Measurements from ENCODE around the gene CELF5. TPM values are rescaled to one million over a fixed set of nuclear protein-coding genes. Genes with fewer than 3 reads are reported as not detected.

The CELF5 gene
- total and polyA plus RNA-seq, 2 donors (not counting 1 experiment from before 2014, with no cell fraction given) = 0.15 TPM; not detected in 1

DNA sequence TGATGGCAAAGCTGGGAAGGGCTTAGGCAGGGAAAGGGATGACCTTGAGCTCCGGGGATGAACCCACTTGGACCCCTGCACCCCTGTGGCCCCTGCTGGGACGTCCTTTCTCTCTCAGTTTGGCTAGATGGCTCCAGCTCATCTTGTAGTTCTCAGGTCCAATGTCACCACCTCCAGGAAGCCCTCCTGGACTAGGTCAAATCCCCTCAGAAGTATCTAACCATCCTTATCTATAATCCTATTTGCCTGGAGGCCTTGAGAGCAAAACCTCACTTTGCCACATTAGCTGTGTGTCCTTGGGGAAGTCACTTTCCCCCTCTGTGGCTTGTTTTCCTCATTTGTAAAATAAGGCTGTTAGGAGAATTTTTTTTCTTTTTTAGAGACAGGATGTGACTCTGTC, 99.2 kb downstream of the CELF5 start:
- Histone ChIP-seq H3K27ac (ENCODE audit: low read length in 2 of 2) (no peak overlapping the region), H3K9me3 (ENCODE audit: control extremely low read depth in 1 of 3, control insufficient read depth in 2 of 3, insufficient read depth in 1 of 3, low read length in 2 of 3) (peaks cover 0 to 6% (median 0%) of the 10 kb centered on the region in 3 donors), H2AFZ (ENCODE audit: insufficient read depth, low read depth, low read length, poor library complexity, severe bottlenecking) (no peak overlapping the region), H3K27me3 (replicated peaks in 1 of 4; ENCODE audit: control extremely low read depth in 1 of 4, control insufficient read depth in 3 of 4, insufficient read depth in 4 of 4, low read length in 3 of 4) (peaks cover 0 to 14% (median 0%) of the 10 kb centered on the region in 4 experiments), H3K4me1 (ENCODE audit: control insufficient read depth in 2 of 2, insufficient read depth in 2 of 2, low read length in 2 of 2) (no peaks in the 10 kb centered on the region), H3K36me3 (replicated peaks in 1 of 2; ENCODE audit: control extremely low read depth in 1 of 2, control insufficient read depth in 1 of 2, extremely low read depth in 1 of 2, insufficient read depth in 2 of 2, low read length in 1 of 2) (no peaks in the 10 kb centered on the region), H3K4me3 (ENCODE audit: control extremely low read depth in 1 of 5, extremely low read depth in 1 of 5, insufficient read depth in 1 of 5, low read depth in 2 of 5, low read length in 4 of 5) (no peak overlapping the region), H3K9ac (ENCODE audit: low read length) (no peak overlapping the region), H3K79me2 (ENCODE audit: control insufficient read depth, insufficient read depth, low read length) (no peaks in the 10 kb centered on the region), H4K20me1 (ENCODE audit: control insufficient read depth, insufficient read depth, low read length, poor library complexity, severe bottlenecking) (no peaks in the 10 kb centered on the region), H3K4me2 (replicated peaks; ENCODE audit: low read depth, low read length, poor library complexity, severe bottlenecking) (no peak overlapping the region)
- intact Hi-C loops (cut with micrococcal nuclease) = no loop called here
- TF ChIP-seq EZH2 (IDR thresholded peaks at IDR 0.05; ENCODE audit: borderline replicate concordance, insufficient read depth, low read depth, low read length, poor library complexity, severe bottlenecking) (no peak), CTCF (IDR thresholded peaks at IDR 0.05) (no peak)
- Mint-ChIP-seq H3K9me3 (ENCODE audit: insufficient read depth) (no peaks in the 10 kb centered on the region), H3K27ac (no peak overlapping the region), H3K4me3 (no peak overlapping the region), H3K27me3 (peaks cover 36% of the 10 kb centered on the region), H3K4me1 (no peaks in the 10 kb centered on the region)
- no peak for ATAC-seq (ENCODE audit: low read depth)
- 66% methylated on average over 2 of the region's 2 CpGs for WGBS (ENCODE audit: insufficient coverage)
- DNase-seq = no peak
- CTCF ChIA-PET = interaction anchor here (1.4 kb wide), 2 partner anchors 106 to 162 kb away, joined by 4 to 7 read pairs; no protein-coding TSS in a partner anchor
- POLR2A ChIA-PET = interaction anchor here (0.6 kb wide), 1 partner anchor 105 kb away, joined by 3 read pairs; no protein-coding TSS in a partner anchor

DNA sequence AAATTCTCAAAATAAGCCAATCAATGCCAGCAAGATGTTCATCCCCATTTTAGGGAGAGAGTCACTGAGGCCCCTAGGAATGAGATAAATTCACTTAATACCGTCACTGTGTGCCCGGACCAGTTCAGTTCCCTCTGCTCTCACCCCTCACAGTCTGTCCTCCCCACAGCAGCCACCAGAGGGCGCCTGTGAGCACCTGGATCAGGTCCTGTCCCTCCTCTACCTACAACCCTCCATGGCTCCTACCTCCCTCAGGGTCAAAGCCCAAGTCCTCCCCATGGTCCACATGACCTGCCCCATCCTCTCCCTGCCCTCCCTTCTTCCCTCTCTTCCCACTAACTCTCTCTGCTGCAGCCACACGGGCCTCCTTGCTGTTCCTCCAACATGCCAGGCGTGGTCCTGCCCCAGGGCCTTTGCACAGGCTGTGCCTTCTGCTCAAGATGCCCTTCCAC, 100.0 kb downstream of the CELF5 start:
- no peak overlapping the region for H3K27ac ChIP-seq (ENCODE audit: low read length in 2 of 2)
- no peaks in the 10 kb centered on the region for H4K20me1 ChIP-seq (ENCODE audit: control insufficient read depth, insufficient read depth, low read length, poor library complexity, severe bottlenecking)
- no peak overlapping the region for H2AFZ ChIP-seq (ENCODE audit: insufficient read depth, low read depth, low read length, poor library complexity, severe bottlenecking)
- peaks cover 35% of the 10 kb centered on the region for H3K27me3 Mint-ChIP-seq
- ChIA-PET POLR2A (no interaction called here), CTCF (interaction anchor here (1.4 to 6.4 kb wide), 4 partner anchors 105 to 161 kb away, joined by 4 to 119 read pairs (median 13); partner anchors contain the start of gene SMIM44)
- WGBS (ENCODE audit: insufficient coverage) = 47% methylated on average over 5 of the region's 5 CpGs
- no peaks in the 10 kb centered on the region for H3K4me1 Mint-ChIP-seq
- ATAC-seq (ENCODE audit: low read depth) = peak; percentile 64
- peak; percentile 62 for DNase-seq
- H3K4me3 Mint-ChIP-seq = no peak overlapping the region
- no peaks in the 10 kb centered on the region for H3K79me2 ChIP-seq (ENCODE audit: control insufficient read depth, insufficient read depth, low read length)
- peaks cover 0 to 14% (median 0%) of the 10 kb centered on the region in 4 experiments for H3K27me3 ChIP-seq (replicated peaks in 1 of 4; ENCODE audit: control extremely low read depth in 1 of 4, control insufficient read depth in 3 of 4, insufficient read depth in 4 of 4, low read length in 3 of 4)
- no peaks in the 10 kb centered on the region for H3K36me3 ChIP-seq (replicated peaks in 1 of 2; ENCODE audit: control extremely low read depth in 1 of 2, control insufficient read depth in 1 of 2, extremely low read depth in 1 of 2, insufficient read depth in 2 of 2, low read length in 1 of 2)
- no peak overlapping the region for H3K27ac Mint-ChIP-seq
- no peaks in the 10 kb centered on the region for H3K4me1 ChIP-seq (ENCODE audit: control insufficient read depth in 2 of 2, insufficient read depth in 2 of 2, low read length in 2 of 2)
- no peaks in the 10 kb centered on the region for H3K9me3 Mint-ChIP-seq (ENCODE audit: insufficient read depth)
- H3K9ac ChIP-seq (ENCODE audit: low read length) = no peak overlapping the region
- H3K4me2 ChIP-seq (replicated peaks; ENCODE audit: low read depth, low read length, poor library complexity, severe bottlenecking) = no peak overlapping the region
- TF ChIP-seq CTCF (IDR thresholded peaks at IDR 0.05) (peak; percentile 70), EZH2 (IDR thresholded peaks at IDR 0.05; ENCODE audit: borderline replicate concordance, insufficient read depth, low read depth, low read length, poor library complexity, severe bottlenecking) (no peak)
- H3K9me3 ChIP-seq (ENCODE audit: control extremely low read depth in 1 of 3, control insufficient read depth in 2 of 3, insufficient read depth in 1 of 3, low read length in 2 of 3) = peaks cover 0 to 6% (median 0%) of the 10 kb centered on the region in 3 donors
- intact Hi-C loops (cut with micrococcal nuclease) = no loop called here
- no peak overlapping the region for H3K4me3 ChIP-seq (ENCODE audit: control extremely low read depth in 1 of 5, extremely low read depth in 1 of 5, insufficient read depth in 1 of 5, low read depth in 2 of 5, low read length in 4 of 5)

All from B cell (primary cell).